Measurements from ENCODE around the gene MAST4.

GRCh38 chr5:66958201-66958979 lies 362.2 kb downstream of the MAST4 start:
- TF ChIP-seq TAF1 (conservative IDR thresholded peaks at IDR 0.05) (no peak), CTCF (IDR thresholded peaks at IDR 0.05; ENCODE audit: low read depth, low read length, missing input control) (no peak), REST (IDR thresholded peaks at IDR 0.05) (no peak), SP1 (IDR thresholded peaks at IDR 0.05) (no peak), YY1 (IDR thresholded peaks at IDR 0.05) (no peak), MAX (IDR thresholded peaks at IDR 0.05) (no peak), RAD21 (IDR thresholded peaks at IDR 0.05) (no peak), RXRA (IDR thresholded peaks at IDR 0.05) (no peak), ZBTB33 (IDR thresholded peaks at IDR 0.05) (no peak), ATF3 (IDR thresholded peaks at IDR 0.05) (no peak), GABPA (IDR thresholded peaks at IDR 0.05 in 1 of 2, conservative IDR thresholded peaks at IDR 0.05 in 1 of 2) (no peak), FOXA1 (IDR thresholded peaks at IDR 0.05) (no peak), JUND (IDR thresholded peaks at IDR 0.05) (no peak), NR2F2 (IDR thresholded peaks at IDR 0.05) (no peak)

Data from liver (tissue), 3 donors.